Thoracic aorta (tissue), 2 donors: Measurements from ENCODE around the gene GP9. TPM values are rescaled to one million over a fixed set of nuclear protein-coding genes. Genes with fewer than 3 reads are reported as not detected.

ENCODE experiments used
- ATAC-seq: fragments of 150-250 bp; one replicate; pipeline ENCODE4 v1.8.0; 2017; ENCODE audit warnings: low read depth; ENCODE audit not compliant: insufficient number of reproducible peaks, low FRiP score
- DNase-seq: peaks from one replicate; pipeline ENCODE4 v3.0.0-alpha.2; 2020; ENCODE audit warnings: low spot score
- H3K27ac ChIP-seq, 2 donors: fragments of 200-600 bp; sonication (generic); 1 replicate in 1 of 2; 2 replicates in 1 of 2; pipeline ENCODE4 v1.5.1; 2016; ENCODE audit warnings: mild to moderate bottlenecking in 2 of 2, moderate library complexity in 2 of 2
- H3K27me3 ChIP-seq: fragments of 200-600 bp; sonication (generic); replicated peaks from 2 replicates; pipeline ENCODE4 v1.6.0; 2016; ENCODE audit warnings: mild to moderate bottlenecking; ENCODE audit not compliant: insufficient read depth
- H3K36me3 ChIP-seq: fragments of 200-600 bp; sonication (generic); one replicate; pipeline ENCODE4 v1.5.1; 2016
- H3K4me1 ChIP-seq, 2 donors: fragments of 200-600 bp; sonication (generic); 1 replicate in 1 of 2; 2 replicates in 1 of 2; pipeline versions ENCODE4 v1.5.1 to v1.6.0; 2016; ENCODE audit warnings: low read depth in 2 of 2, mild to moderate bottlenecking in 1 of 2; ENCODE audit not compliant: control insufficient read depth in 1 of 2
- H3K4me3 ChIP-seq: fragments of 200-600 bp; sonication (generic); 2 replicates; pipeline ENCODE4 v1.5.1; 2016; ENCODE audit warnings: mild to moderate bottlenecking
- H3K9me3 ChIP-seq: fragments of 200-600 bp; sonication (generic); 2 replicates; pipeline ENCODE4 v1.5.1; 2016
- CTCF ChIP-seq: fragments of 200-600 bp; sonication (generic); IDR thresholded peaks from one replicate; pipeline ENCODE4 v1.5.1; 2019; ENCODE audit warnings: antibody characterized with exemption
- total RNA-seq, 2 donors: library from RNA; depleted of rRNA; stranded (reverse); fragments of >200 nt; gene quantifications; one replicate each; pipeline versions ENCODE4 v1.1.0 to v1.2.3, GENCODE V29; 2016

The GP9 gene
- total RNA-seq, 2 donors from 2014 or later: not detected

GRCh38 chr3:129050556-129051295 lies 9.9 kb upstream of the GP9 start:
- H3K4me3 ChIP-seq: no peak overlapping the region
- no peak for TF ChIP-seq CTCF
- DNase-seq (no peak), ATAC-seq (no peak)
- no peaks in the 10 kb centered on the region for H3K27me3 ChIP-seq
- H3K27ac ChIP-seq: no peak overlapping the region
- H3K9me3 ChIP-seq: no peaks in the 10 kb centered on the region
- no peaks in the 10 kb centered on the region for H3K36me3 ChIP-seq
- H3K4me1 ChIP-seq: peaks cover 13 to 30% of the 10 kb centered on the region in 2 donors

- Histone ChIP-seq H3K4me3 (no peak overlapping the region), H3K36me3 (no peaks in the 10 kb centered on the region), H3K9me3 (no peaks in the 10 kb centered on the region), H3K4me1 (peaks cover 13 to 24% of the 10 kb centered on the region in 2 donors), H3K27ac (peak overlapping the region; percentile 74 to 83), H3K27me3 (no peaks in the 10 kb centered on the region)
- no peak for DNase-seq
- ATAC-seq: no peak
- TF ChIP-seq CTCF: no peak
Measured at GRCh38 chr3:129051871-129052340, 8.7 kb upstream of the GP9 start.

GRCh38 chr3:129052675-129053074 lies 7.9 kb upstream of the GP9 start:
- TF ChIP-seq CTCF: no peak
- no peak for ATAC-seq
- Histone ChIP-seq H3K9me3 (no peaks in the 10 kb centered on the region), H3K4me3 (no peak overlapping the region), H3K4me1 (peaks cover 13 to 24% of the 10 kb centered on the region in 2 donors), H3K27ac (peak overlapping the region; percentile 74 to 83), H3K27me3 (no peaks in the 10 kb centered on the region), H3K36me3 (no peaks in the 10 kb centered on the region)
- DNase-seq: no peak

- TF ChIP-seq CTCF: no peak
- no peak for ATAC-seq
- H3K27ac ChIP-seq: no peak overlapping the region
- DNase-seq: no peak
- no peak overlapping the region for H3K4me3 ChIP-seq
- no peaks in the 10 kb centered on the region for H3K9me3 ChIP-seq
- no peaks in the 10 kb centered on the region for H3K27me3 ChIP-seq
- peaks cover 13 to 30% of the 10 kb centered on the region in 2 donors for H3K4me1 ChIP-seq
- H3K36me3 ChIP-seq: no peaks in the 10 kb centered on the region
Measured at GRCh38 chr3:129054605-129055104, 5.9 kb upstream of the GP9 start.

- Histone ChIP-seq H3K36me3 (no peaks in the 10 kb centered on the region), H3K4me3 (no peak overlapping the region), H3K27ac (no peak overlapping the region), H3K4me1 (peaks cover 13 to 30% of the 10 kb centered on the region in 2 donors), H3K27me3 (no peaks in the 10 kb centered on the region), H3K9me3 (no peaks in the 10 kb centered on the region)
- TF ChIP-seq CTCF: no peak
- no peak for DNase-seq
- no peak for ATAC-seq
Measured at GRCh38 chr3:129056451-129057173, 4.0 kb upstream of the GP9 start.
